Measurements from ENCODE around the gene TUBB1. TPM values are rescaled to one million over a fixed set of nuclear protein-coding genes. Genes with fewer than 3 reads are reported as not detected.
A peak's percentile ranks its signal among the peaks of the same experiment; 100 is the strongest.

Gene TUBB1
- total and polyA plus RNA-seq, 2 donors (not counting 1 experiment from before 2014, with no cell fraction given): 0.22 to 0.43 TPM

DNA sequence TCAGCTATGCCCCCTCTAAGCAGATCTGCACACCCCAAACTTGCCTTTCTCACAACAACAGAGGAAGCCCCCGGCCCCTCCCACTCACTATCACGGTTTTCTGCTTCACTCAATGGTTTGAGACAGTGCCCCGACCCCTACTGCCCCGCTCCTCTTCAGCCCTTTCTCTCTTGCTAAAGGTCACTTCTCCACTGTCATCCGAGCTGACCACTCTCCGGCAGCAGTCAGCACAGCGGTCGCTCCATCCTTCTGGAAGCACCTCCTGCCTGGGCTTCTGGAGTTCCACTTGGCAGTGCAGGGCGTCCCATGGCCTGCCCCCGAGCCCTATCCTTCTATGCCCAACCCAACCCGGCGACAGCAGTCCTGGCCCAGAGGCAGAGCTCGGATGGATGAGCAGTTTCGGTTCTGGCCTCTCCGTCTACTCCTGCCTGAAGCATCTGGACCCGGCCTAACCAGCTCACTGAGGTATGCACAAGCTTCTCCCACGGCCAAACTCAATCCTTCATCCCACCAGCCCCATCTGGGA, 16.3 kb upstream of the TUBB1 start:
- DNase-seq (no peak), ATAC-seq (ENCODE audit: low read depth) (no peak)
- ChIA-PET CTCF (interaction anchor here (1.5 to 2.2 kb wide), 2 partner anchors 29 to 132 kb away, joined by 5 to 7 read pairs; partner anchors contain the start of gene ATP5F1E), POLR2A (no interaction called here)
- no peak overlapping the region for H3K4me3 ChIP-seq (ENCODE audit: control extremely low read depth in 1 of 5, extremely low read depth in 1 of 5, insufficient read depth in 1 of 5, low read depth in 2 of 5, low read length in 4 of 5)
- H4K20me1 ChIP-seq (ENCODE audit: control insufficient read depth, insufficient read depth, low read length, poor library complexity, severe bottlenecking): peaks cover 66% of the 10 kb centered on the region
- peak overlapping the region; percentile 96 for H3K4me3 Mint-ChIP-seq
- H3K36me3 ChIP-seq (replicated peaks in 1 of 2; ENCODE audit: control extremely low read depth in 1 of 2, control insufficient read depth in 1 of 2, extremely low read depth in 1 of 2, insufficient read depth in 2 of 2, low read length in 1 of 2): peaks cover 0 to 55% of the 10 kb centered on the region in 2 experiments
- no peaks in the 10 kb centered on the region for H3K9me3 Mint-ChIP-seq (ENCODE audit: insufficient read depth)
- H3K9ac ChIP-seq (ENCODE audit: low read length): no peak overlapping the region
- no peaks in the 10 kb centered on the region for H3K27me3 Mint-ChIP-seq
- H3K4me2 ChIP-seq (replicated peaks; ENCODE audit: low read depth, low read length, poor library complexity, severe bottlenecking): peak overlapping the region; percentile 86
- H3K4me1 ChIP-seq (ENCODE audit: control insufficient read depth in 2 of 2, insufficient read depth in 2 of 2, low read length in 2 of 2): peaks cover 37 to 57% of the 10 kb centered on the region in 2 donors
- peak overlapping the region; percentile 99 for H3K27ac Mint-ChIP-seq
- peaks cover 84% of the 10 kb centered on the region for H3K79me2 ChIP-seq (ENCODE audit: control insufficient read depth, insufficient read depth, low read length)
- 86% methylated on average over 17 of the region's 17 CpGs for WGBS (ENCODE audit: insufficient coverage)
- no peak overlapping the region for H2AFZ ChIP-seq (ENCODE audit: insufficient read depth, low read depth, low read length, poor library complexity, severe bottlenecking)
- H3K9me3 ChIP-seq (ENCODE audit: control extremely low read depth in 1 of 3, control insufficient read depth in 2 of 3, insufficient read depth in 1 of 3, low read length in 2 of 3): peaks cover 0 to 2% (median 0%) of the 10 kb centered on the region in 3 donors
- intact Hi-C loops (cut with micrococcal nuclease): loop anchor here (10.0 kb wide), 2 partner anchors 1318 to 1608 kb away; partner anchors contain the start of gene RBM38
- TF ChIP-seq EZH2 (IDR thresholded peaks at IDR 0.05; ENCODE audit: borderline replicate concordance, insufficient read depth, low read depth, low read length, poor library complexity, severe bottlenecking) (no peak), CTCF (IDR thresholded peaks at IDR 0.05) (no peak)
- H3K27me3 ChIP-seq (replicated peaks in 1 of 4; ENCODE audit: control extremely low read depth in 1 of 4, control insufficient read depth in 3 of 4, insufficient read depth in 4 of 4, low read length in 3 of 4): no peaks in the 10 kb centered on the region
- H3K27ac ChIP-seq (ENCODE audit: low read length in 2 of 2): peak overlapping the region; percentile 97
- peaks cover 51% of the 10 kb centered on the region for H3K4me1 Mint-ChIP-seq

DNA sequence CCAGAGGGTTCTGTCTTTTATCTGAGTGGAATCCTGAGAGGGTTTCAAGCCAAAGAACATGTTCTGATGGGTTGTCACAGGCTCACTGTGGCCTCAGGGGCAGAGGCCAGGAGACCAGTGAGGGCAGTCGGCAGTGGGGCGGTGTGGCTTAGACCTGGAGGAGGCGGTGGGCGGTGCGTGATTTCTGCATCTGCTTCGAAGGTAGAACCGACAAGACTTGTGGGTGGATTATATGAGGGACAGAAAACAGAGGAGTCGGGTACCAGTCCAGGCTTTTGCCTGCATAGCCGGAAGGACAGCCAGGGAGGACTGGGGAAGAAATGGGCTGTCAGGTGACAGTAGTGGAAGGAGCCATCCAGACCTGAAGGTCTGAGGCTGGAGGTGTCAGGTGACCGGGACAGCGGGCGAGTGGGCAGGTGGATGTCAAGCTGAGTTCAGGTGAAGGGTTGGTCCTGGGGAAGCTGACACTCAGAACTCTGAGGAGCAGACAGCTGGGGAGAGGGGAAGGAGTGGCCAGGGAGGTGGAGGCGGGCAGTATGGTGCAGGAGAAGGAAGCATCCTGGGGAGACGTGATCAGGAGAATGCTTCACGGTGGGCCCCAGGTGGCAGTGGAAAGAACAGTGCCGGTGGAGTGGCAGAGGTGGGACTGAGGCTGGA, 15.3 kb upstream of the TUBB1 start:
- Histone ChIP-seq H3K9me3 (ENCODE audit: control extremely low read depth in 1 of 3, control insufficient read depth in 2 of 3, insufficient read depth in 1 of 3, low read length in 2 of 3) (peaks cover 0 to 6% (median 0%) of the 10 kb centered on the region in 3 donors), H2AFZ (ENCODE audit: insufficient read depth, low read depth, low read length, poor library complexity, severe bottlenecking) (no peak overlapping the region), H3K4me1 (ENCODE audit: control insufficient read depth in 2 of 2, insufficient read depth in 2 of 2, low read length in 2 of 2) (peaks cover 46 to 67% of the 10 kb centered on the region in 2 donors), H3K4me2 (replicated peaks; ENCODE audit: low read depth, low read length, poor library complexity, severe bottlenecking) (peak overlapping the region; percentile 86), H3K79me2 (ENCODE audit: control insufficient read depth, insufficient read depth, low read length) (peaks cover 81% of the 10 kb centered on the region), H3K9ac (ENCODE audit: low read length) (peak overlapping the region; percentile 80), H3K36me3 (replicated peaks in 1 of 2; ENCODE audit: control extremely low read depth in 1 of 2, control insufficient read depth in 1 of 2, extremely low read depth in 1 of 2, insufficient read depth in 2 of 2, low read length in 1 of 2) (peaks cover 0 to 45% of the 10 kb centered on the region in 2 experiments), H3K27me3 (replicated peaks in 1 of 4; ENCODE audit: control extremely low read depth in 1 of 4, control insufficient read depth in 3 of 4, insufficient read depth in 4 of 4, low read length in 3 of 4) (no peaks in the 10 kb centered on the region), H3K4me3 (ENCODE audit: control extremely low read depth in 1 of 5, extremely low read depth in 1 of 5, insufficient read depth in 1 of 5, low read depth in 2 of 5, low read length in 4 of 5) (peak overlapping the region; percentile 77 to 91 (median 88)), H3K27ac (ENCODE audit: low read length in 2 of 2) (peak overlapping the region; percentile 97), H4K20me1 (ENCODE audit: control insufficient read depth, insufficient read depth, low read length, poor library complexity, severe bottlenecking) (peaks cover 62% of the 10 kb centered on the region)
- POLR2A ChIA-PET: interaction anchor here (3.1 kb wide), 1 partner anchor 28 kb away, joined by 30 read pairs; the partner anchor contains the start of gene ATP5F1E
- DNase-seq (no peak), ATAC-seq (ENCODE audit: low read depth) (no peak)
- Mint-ChIP-seq H3K27me3 (no peaks in the 10 kb centered on the region), H3K27ac (peak overlapping the region; percentile 99), H3K9me3 (ENCODE audit: insufficient read depth) (no peaks in the 10 kb centered on the region), H3K4me1 (peaks cover 61% of the 10 kb centered on the region), H3K4me3 (peak overlapping the region; percentile 96)
- no peak for TF ChIP-seq CTCF (IDR thresholded peaks at IDR 0.05)
- no peak for TF ChIP-seq EZH2 (IDR thresholded peaks at IDR 0.05; ENCODE audit: borderline replicate concordance, insufficient read depth, low read depth, low read length, poor library complexity, severe bottlenecking)
- 61% methylated on average over 16 of the region's 16 CpGs for WGBS (ENCODE audit: insufficient coverage)
- CTCF ChIA-PET: interaction anchor here (2.2 to 2.9 kb wide), 2 partner anchors 28 to 133 kb away, joined by 7 to 19 read pairs; partner anchors contain the start of gene ATP5F1E
- intact Hi-C loops (cut with micrococcal nuclease): loop anchor here (1.0 to 10.0 kb wide), 5 partner anchors 23 to 1609 kb away; partner anchors contain the start of genes NELFCD and RBM38
